ENCODE measurements around the gene EML5.

EML5 gene

DNA sequence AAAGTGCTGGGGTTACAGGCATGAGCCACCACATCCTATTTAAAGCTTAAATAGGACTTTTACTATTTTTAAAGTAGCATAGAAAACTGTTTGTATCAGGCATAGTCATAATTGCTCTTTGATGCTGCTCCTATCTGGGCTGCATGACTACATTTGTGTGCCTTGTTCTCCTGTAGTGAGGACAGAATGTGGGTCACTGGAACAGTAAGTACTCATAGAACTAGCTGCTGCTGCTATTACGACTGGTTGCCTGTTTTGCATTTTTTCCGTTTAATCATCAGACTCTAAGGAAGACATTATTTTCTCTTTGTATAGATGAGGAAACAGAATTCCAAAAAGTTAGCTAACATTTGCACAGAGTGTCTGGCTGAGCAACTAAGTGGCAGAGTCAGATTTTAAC lies 187.2 kb downstream of the EML5 start:
- Histone ChIP-seq H3K9ac (ENCODE audit: low read length) (no peak overlapping the region), H3K9me3 (ENCODE audit: control insufficient read depth, low read length) (no peaks in the 10 kb centered on the region), H3K27me3 (ENCODE audit: control insufficient read depth, insufficient read depth, low read length) (no peaks in the 10 kb centered on the region), H3K4me1 (ENCODE audit: control insufficient read depth, insufficient read depth, low read length) (no peaks in the 10 kb centered on the region), H3K4me3 (ENCODE audit: low read length) (no peak overlapping the region), H3K36me3 (ENCODE audit: control insufficient read depth, insufficient read depth, low read length) (peaks cover 12% of the 10 kb centered on the region)

DNA sequence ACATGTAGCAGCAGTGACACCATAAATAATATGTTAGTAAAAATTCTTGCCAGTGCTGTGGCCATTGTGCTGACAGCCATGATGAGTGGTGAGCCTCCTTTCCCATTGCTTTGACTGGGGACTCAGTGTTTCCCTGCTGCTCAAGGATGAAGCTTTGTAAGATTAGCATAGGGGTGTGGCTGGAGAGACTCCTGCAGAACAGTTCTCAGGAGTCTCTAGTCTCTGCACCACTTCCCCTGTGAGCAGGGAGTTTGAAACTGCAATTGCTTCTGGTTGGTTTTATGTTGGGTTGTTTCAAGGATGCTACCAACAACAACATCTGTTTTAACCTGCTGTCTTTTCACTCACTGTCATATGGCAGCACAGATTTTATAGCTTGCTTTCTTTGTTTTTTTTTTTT lies 188.5 kb downstream of the EML5 start:
- H3K36me3 ChIP-seq (ENCODE audit: control insufficient read depth, insufficient read depth, low read length), result peaks cover 5% of the 10 kb centered on the region
- H3K4me3 ChIP-seq (ENCODE audit: low read length), result no peak overlapping the region
- H3K4me1 ChIP-seq (ENCODE audit: control insufficient read depth, insufficient read depth, low read length), result no peaks in the 10 kb centered on the region
- H3K9ac ChIP-seq (ENCODE audit: low read length), result no peak overlapping the region
- no peaks in the 10 kb centered on the region for H3K27me3 ChIP-seq (ENCODE audit: control insufficient read depth, insufficient read depth, low read length)
- H3K9me3 ChIP-seq (ENCODE audit: control insufficient read depth, low read length), result no peaks in the 10 kb centered on the region

DNA sequence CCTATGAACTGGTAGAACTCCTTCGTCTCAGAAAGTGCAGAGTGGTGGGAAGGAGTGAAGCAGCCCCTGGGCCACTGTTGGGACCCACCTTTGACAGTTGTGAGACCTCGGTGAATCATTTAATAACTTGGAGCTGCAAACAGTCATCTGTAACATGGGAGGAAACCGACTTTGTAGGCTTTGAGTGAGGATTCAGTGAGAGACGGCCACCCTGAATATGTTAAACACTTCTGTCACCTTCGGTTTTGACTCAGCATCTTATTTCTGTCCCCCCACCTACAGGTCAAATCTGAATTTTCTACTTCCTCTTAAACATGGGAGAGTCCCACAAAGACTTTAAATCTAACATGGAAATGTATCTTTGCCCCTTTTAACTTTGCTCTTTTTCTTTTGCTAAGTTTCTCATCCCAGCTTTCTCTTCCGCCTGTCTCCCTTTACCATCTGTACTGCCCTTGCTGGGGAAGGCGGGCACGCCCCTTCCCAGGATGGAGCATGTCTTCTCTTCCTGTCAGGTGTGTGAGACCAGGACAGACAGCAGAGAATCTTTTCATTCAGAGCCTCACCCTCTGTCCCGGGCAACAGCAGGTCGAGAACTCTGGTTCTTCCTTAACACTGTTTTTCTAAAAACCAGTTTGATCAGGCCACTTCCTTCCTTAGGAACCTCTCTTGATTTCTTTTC lies 192.9 kb downstream of the EML5 start:
- H3K4me3 ChIP-seq (ENCODE audit: low read length), result no peak overlapping the region
- no peaks in the 10 kb centered on the region for H3K27me3 ChIP-seq (ENCODE audit: control insufficient read depth, insufficient read depth, low read length)
- no peaks in the 10 kb centered on the region for H3K36me3 ChIP-seq (ENCODE audit: control insufficient read depth, insufficient read depth, low read length)
- no peaks in the 10 kb centered on the region for H3K4me1 ChIP-seq (ENCODE audit: control insufficient read depth, insufficient read depth, low read length)
- no peak overlapping the region for H3K9ac ChIP-seq (ENCODE audit: low read length)
- H3K9me3 ChIP-seq (ENCODE audit: control insufficient read depth, low read length), result no peaks in the 10 kb centered on the region

DNA sequence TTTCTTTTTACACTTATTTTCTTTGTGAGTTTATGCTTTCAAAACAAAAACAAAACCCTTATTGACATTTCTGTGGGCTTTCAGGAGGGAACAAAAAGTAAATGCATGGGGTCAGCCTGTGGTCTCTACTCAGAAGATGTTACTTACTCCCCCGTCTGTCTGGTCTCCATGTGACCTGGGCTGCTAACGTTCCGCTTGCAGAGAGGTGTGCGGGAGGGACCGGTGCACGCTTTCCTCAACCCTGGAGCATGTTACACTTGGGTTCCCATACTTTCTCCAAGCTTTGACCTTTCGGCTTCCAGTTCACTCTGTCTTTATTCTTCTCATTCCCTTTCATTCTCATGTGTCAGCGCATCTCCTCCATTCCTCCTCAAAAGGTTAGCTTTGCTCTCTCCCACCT lies 193.4 kb downstream of the EML5 start:
- H3K36me3 ChIP-seq (ENCODE audit: control insufficient read depth, insufficient read depth, low read length), result no peaks in the 10 kb centered on the region
- no peaks in the 10 kb centered on the region for H3K4me1 ChIP-seq (ENCODE audit: control insufficient read depth, insufficient read depth, low read length)
- no peaks in the 10 kb centered on the region for H3K27me3 ChIP-seq (ENCODE audit: control insufficient read depth, insufficient read depth, low read length)
- no peak overlapping the region for H3K4me3 ChIP-seq (ENCODE audit: low read length)
- H3K9me3 ChIP-seq (ENCODE audit: control insufficient read depth, low read length), result no peaks in the 10 kb centered on the region
- no peak overlapping the region for H3K9ac ChIP-seq (ENCODE audit: low read length)

DNA sequence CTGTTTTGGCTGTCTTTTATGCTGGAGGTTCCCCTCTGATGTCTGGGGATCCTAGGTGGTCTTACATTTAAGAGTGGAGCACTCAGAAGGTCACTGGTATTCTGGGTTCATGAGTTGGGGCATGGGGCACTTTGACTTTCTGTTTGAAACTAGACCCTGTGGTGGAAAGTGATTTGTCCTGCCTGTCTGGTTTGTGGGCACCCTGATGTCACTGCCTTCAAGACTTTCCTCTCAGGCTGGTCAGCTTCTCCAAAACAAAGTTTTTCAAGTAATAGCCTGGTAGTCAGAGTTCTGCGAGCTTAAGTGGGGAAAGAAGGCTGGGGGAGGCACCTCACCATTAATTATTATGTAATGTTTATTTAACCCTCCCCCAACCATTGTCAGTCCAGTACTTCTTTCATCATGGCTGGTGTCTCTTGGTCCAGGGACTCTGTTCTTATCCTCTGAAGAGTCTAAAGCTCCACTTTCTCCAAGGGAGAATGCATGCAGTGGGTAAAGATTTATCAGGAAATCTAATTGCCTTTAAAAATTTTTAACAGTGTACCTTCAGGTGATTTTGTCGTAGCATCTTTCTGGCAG lies 194.6 kb downstream of the EML5 start:
- no peaks in the 10 kb centered on the region for H3K9me3 ChIP-seq (ENCODE audit: control insufficient read depth, low read length)
- no peak overlapping the region for H3K9ac ChIP-seq (ENCODE audit: low read length)
- H3K36me3 ChIP-seq (ENCODE audit: control insufficient read depth, insufficient read depth, low read length), result no peaks in the 10 kb centered on the region
- no peaks in the 10 kb centered on the region for H3K4me1 ChIP-seq (ENCODE audit: control insufficient read depth, insufficient read depth, low read length)
- H3K4me3 ChIP-seq (ENCODE audit: low read length), result no peak overlapping the region
- no peaks in the 10 kb centered on the region for H3K27me3 ChIP-seq (ENCODE audit: control insufficient read depth, insufficient read depth, low read length)

DNA sequence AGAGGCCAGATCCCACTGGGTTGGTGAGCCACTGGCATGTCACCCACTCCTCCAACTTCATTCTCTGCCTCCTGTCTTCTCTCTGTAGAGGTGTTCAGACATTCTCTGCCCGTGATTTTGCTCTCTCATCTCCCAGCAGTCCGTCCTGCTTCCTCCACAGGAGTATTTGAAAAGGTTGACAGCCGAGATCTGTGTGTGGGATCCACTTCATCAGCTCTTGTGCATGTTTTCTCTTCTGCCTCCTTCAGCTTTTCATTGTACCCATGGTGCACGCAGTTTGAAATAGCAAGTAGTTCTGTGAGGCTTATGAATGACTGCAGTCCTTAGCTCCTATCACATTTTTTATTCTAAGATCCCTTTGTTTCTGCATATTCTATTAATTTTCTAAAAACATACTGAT lies 195.2 kb downstream of the EML5 start:
- Histone ChIP-seq H3K36me3 (ENCODE audit: control insufficient read depth, insufficient read depth, low read length) (no peaks in the 10 kb centered on the region), H3K9me3 (ENCODE audit: control insufficient read depth, low read length) (no peaks in the 10 kb centered on the region), H3K4me3 (ENCODE audit: low read length) (no peak overlapping the region), H3K9ac (ENCODE audit: low read length) (no peak overlapping the region), H3K27me3 (ENCODE audit: control insufficient read depth, insufficient read depth, low read length) (no peaks in the 10 kb centered on the region), H3K4me1 (ENCODE audit: control insufficient read depth, insufficient read depth, low read length) (no peaks in the 10 kb centered on the region)

DNA sequence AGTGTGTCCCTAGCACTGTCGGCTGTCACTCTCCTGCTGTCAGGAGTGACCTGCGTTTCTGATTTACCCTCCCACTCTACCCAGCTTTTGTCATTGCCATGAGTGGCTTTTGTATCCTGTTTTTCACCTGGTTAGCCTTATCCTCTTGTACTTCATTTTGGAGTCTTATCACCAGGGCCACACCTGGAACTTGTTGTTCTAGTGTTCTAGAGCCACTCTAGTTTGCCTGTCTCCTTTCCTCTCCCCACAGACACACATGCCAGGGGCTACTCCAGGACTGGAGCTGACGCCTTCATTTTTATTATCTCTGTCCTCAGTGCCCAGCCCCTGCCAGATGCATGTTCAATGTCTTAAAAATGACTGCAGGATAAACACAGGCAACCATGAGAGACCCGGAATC lies 195.7 kb downstream of the EML5 start:
- H3K4me1 ChIP-seq (ENCODE audit: control insufficient read depth, insufficient read depth, low read length), result no peaks in the 10 kb centered on the region
- no peak overlapping the region for H3K4me3 ChIP-seq (ENCODE audit: low read length)
- no peaks in the 10 kb centered on the region for H3K27me3 ChIP-seq (ENCODE audit: control insufficient read depth, insufficient read depth, low read length)
- no peaks in the 10 kb centered on the region for H3K9me3 ChIP-seq (ENCODE audit: control insufficient read depth, low read length)
- no peak overlapping the region for H3K9ac ChIP-seq (ENCODE audit: low read length)
- no peaks in the 10 kb centered on the region for H3K36me3 ChIP-seq (ENCODE audit: control insufficient read depth, insufficient read depth, low read length)

DNA sequence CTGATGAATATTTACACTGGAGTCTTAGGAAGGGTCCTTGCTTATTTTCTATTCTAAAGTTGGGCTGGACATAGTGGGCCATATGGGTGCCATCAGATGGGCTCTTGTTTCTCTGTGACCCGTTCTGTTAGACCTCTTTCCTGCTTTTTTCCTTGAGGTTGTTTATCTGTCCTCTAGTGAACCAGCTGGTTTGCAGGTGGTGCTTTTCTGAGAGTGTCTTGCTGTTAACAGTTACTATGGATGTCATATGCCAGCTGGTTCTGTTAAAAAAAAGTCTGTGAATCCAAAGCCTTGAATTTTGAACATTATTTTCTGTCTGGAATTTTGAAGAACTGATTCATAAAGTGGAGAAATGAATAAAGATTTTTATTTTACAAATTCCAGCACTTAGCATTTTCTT lies 200.7 kb downstream of the EML5 start:
- Histone ChIP-seq H3K36me3 (ENCODE audit: control insufficient read depth, insufficient read depth, low read length) (no peaks in the 10 kb centered on the region), H3K4me1 (ENCODE audit: control insufficient read depth, insufficient read depth, low read length) (no peaks in the 10 kb centered on the region), H3K4me3 (ENCODE audit: low read length) (no peak overlapping the region), H3K9me3 (ENCODE audit: control insufficient read depth, low read length) (no peaks in the 10 kb centered on the region), H3K27me3 (ENCODE audit: control insufficient read depth, insufficient read depth, low read length) (no peaks in the 10 kb centered on the region), H3K9ac (ENCODE audit: low read length) (no peak overlapping the region)

DNA sequence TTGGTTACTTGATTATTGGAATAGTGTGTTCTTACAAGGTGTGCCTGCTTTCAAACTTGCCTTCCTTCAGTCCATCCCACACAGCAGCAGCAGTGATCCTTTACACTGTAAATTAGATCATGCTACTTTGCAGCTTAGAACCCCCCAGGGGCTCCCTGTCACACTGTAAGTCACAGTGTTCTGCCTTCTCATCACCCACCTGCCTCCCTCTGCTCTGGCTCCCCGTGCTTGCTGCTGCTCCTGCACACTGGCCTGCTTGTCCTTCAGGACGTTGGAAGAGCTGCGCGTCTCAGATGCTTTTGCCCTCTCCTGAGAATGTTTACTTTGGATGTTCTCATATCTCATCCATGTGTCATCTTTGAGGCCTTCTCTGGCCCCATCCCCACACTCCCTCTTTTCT lies 202.6 kb downstream of the EML5 start:
- no peaks in the 10 kb centered on the region for H3K9me3 ChIP-seq (ENCODE audit: control insufficient read depth, low read length)
- no peaks in the 10 kb centered on the region for H3K27me3 ChIP-seq (ENCODE audit: control insufficient read depth, insufficient read depth, low read length)
- no peaks in the 10 kb centered on the region for H3K36me3 ChIP-seq (ENCODE audit: control insufficient read depth, insufficient read depth, low read length)
- no peaks in the 10 kb centered on the region for H3K4me1 ChIP-seq (ENCODE audit: control insufficient read depth, insufficient read depth, low read length)
- no peak overlapping the region for H3K4me3 ChIP-seq (ENCODE audit: low read length)
- no peak overlapping the region for H3K9ac ChIP-seq (ENCODE audit: low read length)

DNA sequence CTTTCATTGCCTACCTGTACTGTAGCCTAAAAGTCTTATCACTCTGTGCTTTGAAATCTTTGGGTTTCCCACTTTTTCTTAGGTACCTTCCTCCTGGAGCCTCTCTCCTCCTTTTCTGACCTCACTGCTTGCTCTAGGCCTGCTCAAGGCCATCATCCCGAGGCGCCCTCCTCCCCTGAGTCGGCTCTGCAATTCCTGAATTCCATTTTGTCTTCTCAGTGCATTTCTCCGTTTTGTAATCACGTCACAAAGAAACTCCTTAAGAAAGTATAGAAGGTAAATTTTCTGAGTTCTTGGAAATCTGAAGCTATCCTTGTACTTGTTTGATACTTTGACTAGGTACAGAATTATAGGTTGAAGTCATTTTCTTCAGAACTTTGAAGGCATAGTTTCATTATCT lies 204.7 kb downstream of the EML5 start:
- Histone ChIP-seq H3K27me3 (ENCODE audit: control insufficient read depth, insufficient read depth, low read length) (no peaks in the 10 kb centered on the region), H3K9me3 (ENCODE audit: control insufficient read depth, low read length) (no peaks in the 10 kb centered on the region), H3K9ac (ENCODE audit: low read length) (no peak overlapping the region), H3K36me3 (ENCODE audit: control insufficient read depth, insufficient read depth, low read length) (no peaks in the 10 kb centered on the region), H3K4me3 (ENCODE audit: low read length) (no peak overlapping the region), H3K4me1 (ENCODE audit: control insufficient read depth, insufficient read depth, low read length) (no peaks in the 10 kb centered on the region)

DNA sequence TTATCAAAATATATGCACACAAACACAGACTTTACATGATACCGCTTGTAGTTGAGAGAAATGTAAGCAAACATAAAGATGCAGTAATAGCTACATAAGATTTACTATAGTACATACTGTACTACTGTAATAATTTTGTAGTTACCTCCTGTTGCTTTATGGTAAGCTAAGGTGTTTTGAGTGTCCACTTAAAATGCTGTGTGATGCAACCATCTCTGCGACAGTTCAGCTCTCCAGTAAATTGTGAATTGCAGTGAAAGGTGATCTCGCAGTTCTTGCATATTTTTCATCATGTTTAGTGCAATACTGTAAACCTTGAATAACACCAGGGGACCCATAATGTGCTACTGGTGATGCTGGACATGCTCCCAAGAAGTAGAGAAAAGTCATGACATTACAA lies 208.3 kb downstream of the EML5 start:
- Histone ChIP-seq H3K9me3 (ENCODE audit: control insufficient read depth, low read length) (no peaks in the 10 kb centered on the region), H3K27me3 (ENCODE audit: control insufficient read depth, insufficient read depth, low read length) (no peaks in the 10 kb centered on the region), H3K36me3 (ENCODE audit: control insufficient read depth, insufficient read depth, low read length) (no peaks in the 10 kb centered on the region), H3K4me1 (ENCODE audit: control insufficient read depth, insufficient read depth, low read length) (no peaks in the 10 kb centered on the region), H3K9ac (ENCODE audit: low read length) (no peak overlapping the region), H3K4me3 (ENCODE audit: low read length) (no peak overlapping the region)

DNA sequence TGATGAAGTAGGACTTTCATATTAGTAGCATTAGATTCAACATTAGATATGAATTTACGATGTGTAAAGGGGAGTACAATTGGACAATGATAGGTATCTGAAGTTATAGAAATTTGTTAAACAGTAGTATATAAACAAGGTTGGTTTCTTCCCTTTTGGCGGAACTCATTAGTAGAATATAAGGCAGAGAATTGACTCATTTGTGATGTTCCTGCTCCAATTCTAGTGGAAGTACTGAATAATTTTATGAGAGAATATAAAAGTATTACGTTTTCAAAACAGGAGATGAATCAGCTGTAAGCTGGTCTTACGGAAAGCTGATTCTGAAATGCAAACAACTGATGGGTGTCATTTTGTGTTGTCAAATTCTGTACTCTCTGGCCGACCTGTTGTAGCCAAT lies 216.5 kb downstream of the EML5 start:
- Histone ChIP-seq H3K9me3 (ENCODE audit: control insufficient read depth, low read length) (no peaks in the 10 kb centered on the region), H3K36me3 (ENCODE audit: control insufficient read depth, insufficient read depth, low read length) (no peaks in the 10 kb centered on the region), H3K27me3 (ENCODE audit: control insufficient read depth, insufficient read depth, low read length) (no peaks in the 10 kb centered on the region), H3K4me1 (ENCODE audit: control insufficient read depth, insufficient read depth, low read length) (no peaks in the 10 kb centered on the region), H3K9ac (ENCODE audit: low read length) (no peak overlapping the region), H3K4me3 (ENCODE audit: low read length) (no peak overlapping the region)

DNA sequence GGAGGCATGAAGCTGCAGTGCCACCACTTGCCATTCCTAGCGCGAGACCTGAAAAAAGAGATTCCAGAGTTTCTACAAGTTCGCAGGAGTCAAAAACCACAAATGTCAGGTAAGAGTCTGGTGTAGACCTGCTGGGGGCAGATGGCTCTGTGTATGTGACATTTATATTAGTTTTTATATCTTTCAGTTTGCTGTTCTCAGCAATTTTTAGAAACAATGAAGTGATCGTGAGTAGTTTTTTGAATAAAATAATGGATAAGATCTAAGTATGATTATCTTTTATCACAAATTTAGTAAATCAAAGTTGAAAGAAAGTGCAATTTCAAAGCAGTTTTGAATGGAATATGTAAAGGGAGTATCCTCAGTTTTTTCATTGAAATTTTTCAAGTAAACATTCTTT lies 220.6 kb downstream of the EML5 start:
- H3K9me3 ChIP-seq (ENCODE audit: control insufficient read depth, low read length), result no peaks in the 10 kb centered on the region
- H3K36me3 ChIP-seq (ENCODE audit: control insufficient read depth, insufficient read depth, low read length), result no peaks in the 10 kb centered on the region
- H3K4me3 ChIP-seq (ENCODE audit: low read length), result no peak overlapping the region
- no peaks in the 10 kb centered on the region for H3K4me1 ChIP-seq (ENCODE audit: control insufficient read depth, insufficient read depth, low read length)
- no peak overlapping the region for H3K9ac ChIP-seq (ENCODE audit: low read length)
- H3K27me3 ChIP-seq (ENCODE audit: control insufficient read depth, insufficient read depth, low read length), result no peaks in the 10 kb centered on the region

Measured in mucosa of stomach (tissue), 1 donor.